OCI-LY7 (cell line): Measurements from ENCODE around the gene ASPDH. TPM values are rescaled to one million over a fixed set of nuclear protein-coding genes. Genes with fewer than 3 reads are reported as not detected.

ENCODE experiments used
- BruUV-seq: library from RNA; stranded (reverse); fragments of 400-500 nt; replicated peaks from 2 replicates; lab custom pipeline; 2021; lab: Mats Ljungman, UMichigan
- CTCF ChIA-PET: fragments of 300-600 bp; sonication (Branson Sonifier 250); formaldehyde crosslinking; loops from one replicate; lab custom pipeline; 2022; ENCODE audit warnings: antibody characterized with exemption; ENCODE audit not compliant: unreplicated experiment; lab: Charles Lee
- POLR2A ChIA-PET: fragments of 300-600 bp; sonication (Branson Sonifier 250); formaldehyde crosslinking; loops from one replicate; lab custom pipeline; 2022; ENCODE audit warnings: antibody characterized with exemption; lab: Charles Lee
- DNase-seq: peaks from one replicate; pipeline ENCODE4 v3.0.0-alpha.2; 2015; ENCODE audit warnings: low spot score
- H2AFZ ChIP-seq: fragments of 200-600 bp; sonication (generic), shearing (Covaris generic); 2 replicates; pipeline ENCODE4 v1.6.1; 2014; ENCODE audit warnings: mild to moderate bottlenecking, antibody characterized with exemption, low read length, moderate library complexity
- H3K27ac ChIP-seq: fragments of 200-600 bp; sonication (generic); 2 replicates; pipeline ENCODE4 v1.5.1; 2014; ENCODE audit warnings: mixed run types, low read depth, mild to moderate bottlenecking, moderate library complexity, low read length, inconsistent platforms; ENCODE audit not compliant: poor library complexity, severe bottlenecking
- H3K36me3 ChIP-seq: fragments of 200-600 bp; sonication (generic); 2 replicates; pipeline ENCODE4 v1.6.1; 2014; ENCODE audit warnings: mild to moderate bottlenecking, antibody characterized with exemption, low read length, moderate library complexity, mixed read lengths; ENCODE audit not compliant: insufficient read depth
- H3K4me1 ChIP-seq: fragments of 200-600 bp; sonication (generic); 2 replicates; pipeline ENCODE4 v1.5.1; 2014; ENCODE audit warnings: mild to moderate bottlenecking, low read length; ENCODE audit not compliant: insufficient read depth, poor library complexity, severe bottlenecking
- H3K4me2 ChIP-seq: fragments of 200-600 bp; sonication (generic); 2 replicates; pipeline ENCODE4 v1.6.1; 2014; ENCODE audit warnings: mild to moderate bottlenecking, low read length
- H3K4me3 ChIP-seq: fragments of 200-600 bp; sonication (generic); 2 replicates; pipeline ENCODE4 v1.5.1; 2014; ENCODE audit warnings: mild to moderate bottlenecking, low read depth, low read length; ENCODE audit not compliant: poor library complexity, severe bottlenecking
- H3K79me2 ChIP-seq: fragments of 200-600 bp; sonication (generic); 2 replicates; pipeline ENCODE4 v1.6.1; 2016; ENCODE audit warnings: low read depth, mild to moderate bottlenecking, low read length, moderate library complexity, mixed read lengths; ENCODE audit not compliant: insufficient read depth
- H3K9me2 ChIP-seq: fragments of 200-600 bp; sonication (generic); 2 replicates; pipeline ENCODE4 v1.6.1; 2016; ENCODE audit warnings: mild to moderate bottlenecking, low read length, mixed read lengths; ENCODE audit not compliant: insufficient read depth
- H3K9me3 ChIP-seq: fragments of 200-600 bp; sonication (generic); 2 replicates; pipeline ENCODE4 v1.6.1; 2014; ENCODE audit warnings: mild to moderate bottlenecking, mixed run types, low read length, mixed read lengths
- H4K20me1 ChIP-seq: fragments of 200-600 bp; sonication (generic); 2 replicates; pipeline ENCODE4 v1.6.1; 2014; ENCODE audit warnings: mild to moderate bottlenecking, antibody characterized with exemption, low read length, moderate library complexity, mixed read lengths; ENCODE audit not compliant: insufficient read depth
- EZH2phosphoT487 ChIP-seq: fragments of 200-600 bp; sonication (generic); IDR thresholded peaks from 2 replicates; pipeline ENCODE4 v1.6.1; 2018; ENCODE audit warnings: low read depth, borderline replicate concordance, mild to moderate bottlenecking, mixed run types, antibody characterized with exemption, low read length, moderate library complexity, mixed read lengths
- intact Hi-C: fragments of 100-400 bp; cut with micrococcal nuclease; formaldehyde crosslinking; loops from one replicate; pipeline ENCODE4 v1.10.0; 2022; ENCODE audit not compliant: unreplicated experiment
- total RNA-seq, 2 experiments: library from RNA; depleted of rRNA in 1 of 2; stranded (reverse); fragments of >200 nt in 1 of 2; shearing (Covaris generic) in 1 of 2; gene quantifications; 2 replicates each; pipeline ENCODE4 v1.2.3, GENCODE V29; 2014 to 2022
- TF ChIP-seq, protein P1 (sequence below): fragments of 200-600 bp; sonication (generic); conservative IDR thresholded peaks from 2 replicates; pipeline ENCODE4 v1.5.1; 2014; ENCODE audit warnings: mild to moderate bottlenecking, antibody characterized with exemption, low read length, moderate library complexity, mixed read lengths

ASPDH gene
- total RNA-seq, 2 experiments from 2014 or later = not detected

DNA sequence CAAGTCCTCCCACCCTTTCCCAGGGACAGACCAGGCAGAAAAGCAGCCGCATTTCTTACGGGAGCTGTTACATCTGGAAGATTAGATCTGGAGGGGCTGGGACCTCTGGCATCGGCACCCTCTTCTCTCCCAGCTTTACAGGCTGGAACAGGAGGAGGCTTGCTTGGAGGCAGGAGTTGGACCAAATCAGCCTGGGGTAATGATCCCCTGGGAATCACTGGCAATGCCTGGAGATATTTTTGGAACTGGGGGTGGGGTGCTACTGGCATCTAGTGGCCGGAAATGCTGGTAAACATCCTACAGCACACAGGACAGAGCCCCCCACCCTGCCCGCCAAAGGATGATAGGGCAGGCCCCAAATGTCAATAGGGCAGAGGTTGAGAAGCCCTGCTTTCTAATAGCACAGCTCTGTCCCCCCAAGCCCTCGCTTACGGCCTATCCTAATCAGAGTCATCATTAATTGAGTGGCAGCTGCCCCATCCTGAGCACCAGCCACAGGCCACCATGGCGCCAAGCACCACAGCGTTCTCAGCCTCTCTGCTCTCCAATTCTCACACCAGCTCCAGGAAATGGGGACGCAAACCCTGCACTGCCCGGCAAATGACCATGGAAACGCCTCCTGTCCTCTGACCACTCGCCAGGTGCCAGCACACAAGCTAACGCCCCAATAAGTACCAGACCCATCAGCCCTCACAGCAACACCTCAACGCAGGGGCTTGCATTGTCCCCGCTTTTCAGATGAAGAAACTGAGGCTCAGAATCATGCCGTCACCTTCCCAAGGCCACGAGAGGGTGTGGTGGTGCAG is 33.9 kb upstream of the ASPDH start:
- Histone ChIP-seq H3K4me1 (no peaks in the 10 kb centered on the region), H3K36me3 (no peaks in the 10 kb centered on the region), H3K9me2 (no peaks in the 10 kb centered on the region), H3K79me2 (no peaks in the 10 kb centered on the region), H3K27ac (no peak overlapping the region), H3K9me3 (no peaks in the 10 kb centered on the region), H2AFZ (no peak overlapping the region), H3K4me3 (no peak overlapping the region), H3K4me2 (no peak overlapping the region), H4K20me1 (no peaks in the 10 kb centered on the region)
- ChIA-PET CTCF (no interaction called here), POLR2A (no interaction called here)
- DNase-seq = no peak
- TF ChIP-seq, protein P1, sequence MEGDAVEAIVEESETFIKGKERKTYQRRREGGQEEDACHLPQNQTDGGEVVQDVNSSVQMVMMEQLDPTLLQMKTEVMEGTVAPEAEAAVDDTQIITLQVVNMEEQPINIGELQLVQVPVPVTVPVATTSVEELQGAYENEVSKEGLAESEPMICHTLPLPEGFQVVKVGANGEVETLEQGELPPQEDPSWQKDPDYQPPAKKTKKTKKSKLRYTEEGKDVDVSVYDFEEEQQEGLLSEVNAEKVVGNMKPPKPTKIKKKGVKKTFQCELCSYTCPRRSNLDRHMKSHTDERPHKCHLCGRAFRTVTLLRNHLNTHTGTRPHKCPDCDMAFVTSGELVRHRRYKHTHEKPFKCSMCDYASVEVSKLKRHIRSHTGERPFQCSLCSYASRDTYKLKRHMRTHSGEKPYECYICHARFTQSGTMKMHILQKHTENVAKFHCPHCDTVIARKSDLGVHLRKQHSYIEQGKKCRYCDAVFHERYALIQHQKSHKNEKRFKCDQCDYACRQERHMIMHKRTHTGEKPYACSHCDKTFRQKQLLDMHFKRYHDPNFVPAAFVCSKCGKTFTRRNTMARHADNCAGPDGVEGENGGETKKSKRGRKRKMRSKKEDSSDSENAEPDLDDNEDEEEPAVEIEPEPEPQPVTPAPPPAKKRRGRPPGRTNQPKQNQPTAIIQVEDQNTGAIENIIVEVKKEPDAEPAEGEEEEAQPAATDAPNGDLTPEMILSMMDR = 0 out of 2 replicates have a peak, but pooled peaks have one; percentile 17
- no peak for TF ChIP-seq EZH2phosphoT487
- intact Hi-C loops = no loop called here
- BruUV-seq = no TSS peak

DNA sequence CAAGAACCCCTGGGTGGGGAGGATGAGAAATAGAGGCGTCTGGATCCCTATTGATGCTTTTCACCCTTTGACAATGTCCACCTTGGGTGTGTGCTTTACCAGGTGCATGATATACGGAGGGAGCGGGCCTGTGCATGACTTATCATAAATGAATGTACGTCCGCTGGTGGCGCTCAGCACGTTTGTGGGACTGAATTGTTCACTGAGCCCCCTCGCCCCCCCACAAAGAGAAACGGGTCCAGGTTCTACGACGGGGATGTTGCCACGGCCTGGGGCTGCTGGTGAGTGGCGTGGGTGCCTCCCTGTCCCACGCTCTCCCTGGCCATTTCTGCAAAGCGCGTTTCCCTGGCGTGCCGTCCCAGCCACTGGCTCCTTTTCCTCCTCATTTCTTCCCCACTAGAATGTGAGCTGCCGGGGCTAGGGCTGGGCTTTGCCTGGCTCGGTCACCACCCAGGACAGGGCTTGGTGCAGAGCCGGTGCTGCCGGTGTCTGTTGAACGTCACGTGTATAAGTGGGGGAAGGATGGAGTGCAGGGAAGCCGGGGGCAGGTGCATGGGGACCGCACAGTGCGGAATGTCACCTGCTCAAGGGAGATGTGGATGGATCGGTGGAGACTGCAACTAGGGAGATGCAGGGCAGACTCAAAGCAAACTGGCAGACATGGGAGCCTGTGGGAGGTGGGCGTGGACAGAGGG is 33.0 kb upstream of the ASPDH start:
- no TSS peak for BruUV-seq
- H4K20me1 ChIP-seq = no peaks in the 10 kb centered on the region
- H3K4me3 ChIP-seq = no peak overlapping the region
- intact Hi-C loops = no loop called here
- H3K27ac ChIP-seq = no peak overlapping the region
- no peak for DNase-seq
- H3K4me1 ChIP-seq = no peaks in the 10 kb centered on the region
- no peaks in the 10 kb centered on the region for H3K9me3 ChIP-seq
- TF ChIP-seq EZH2phosphoT487 = no peak
- TF ChIP-seq, protein P1 = no peak
- ChIA-PET CTCF (no interaction called here), POLR2A (no interaction called here)
- no peaks in the 10 kb centered on the region for H3K79me2 ChIP-seq
- H3K4me2 ChIP-seq = no peak overlapping the region
- H3K36me3 ChIP-seq = no peaks in the 10 kb centered on the region
- no peaks in the 10 kb centered on the region for H3K9me2 ChIP-seq
- H2AFZ ChIP-seq = no peak overlapping the region

DNA sequence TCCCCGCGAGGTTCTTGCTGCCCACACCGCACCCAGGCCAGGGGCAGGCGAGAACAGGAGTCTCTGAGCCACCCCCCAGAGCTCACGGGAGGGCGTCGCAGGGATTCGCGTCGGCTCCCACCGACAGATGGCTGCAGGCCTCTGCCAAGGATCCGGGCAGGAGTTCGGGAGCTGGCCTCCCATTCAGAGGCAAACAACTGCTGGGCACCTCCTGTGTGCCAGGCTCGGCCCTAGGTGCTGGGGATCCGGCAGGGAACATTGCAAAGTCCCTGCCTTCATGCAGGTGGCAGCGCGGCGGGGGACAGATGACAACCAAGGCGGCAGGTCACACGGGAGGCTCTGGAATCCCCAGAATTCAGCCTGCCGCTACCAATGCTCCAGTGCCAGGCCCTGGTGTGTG is 29.2 kb upstream of the ASPDH start:
- DNase-seq = no peak
- ChIA-PET POLR2A (no interaction called here), CTCF (no interaction called here)
- no peaks in the 10 kb centered on the region for H3K36me3 ChIP-seq
- H3K27ac ChIP-seq = no peak overlapping the region
- no peaks in the 10 kb centered on the region for H4K20me1 ChIP-seq
- H3K9me2 ChIP-seq = no peaks in the 10 kb centered on the region
- H3K4me3 ChIP-seq = no peak overlapping the region
- intact Hi-C loops = no loop called here
- TF ChIP-seq EZH2phosphoT487 = no peak
- TF ChIP-seq, protein P1 = no peak
- no peaks in the 10 kb centered on the region for H3K9me3 ChIP-seq
- H3K79me2 ChIP-seq = no peaks in the 10 kb centered on the region
- no TSS peak for BruUV-seq
- H2AFZ ChIP-seq = no peak overlapping the region
- no peak overlapping the region for H3K4me2 ChIP-seq
- H3K4me1 ChIP-seq = no peaks in the 10 kb centered on the region
